Epithelial cell of proximal tubule (primary cell): Measurements from ENCODE around the gene SPDYA. TPM values are rescaled to one million over a fixed set of nuclear protein-coding genes. Genes with fewer than 3 reads are reported as not detected.
"Not testable (repeated sequence)": the region's sequence is repeated elsewhere in the genome, so short reads cannot be mapped to it uniquely, and the experiment has no call there.

Experiments
- DNase-seq: peaks from one replicate; pipeline ENCODE4 v3.0.0-alpha.2; 2011; ENCODE audit warnings: low read depth
- H3K4me3 ChIP-seq: 2 replicates; pipeline ENCODE4 v1.5.1; 2011; ENCODE audit warnings: low read depth, mild to moderate bottlenecking, low read length
- total RNA-seq: library from RNA; depleted of rRNA; stranded (reverse); fragments of >200 nt; gene quantifications from 2 replicates; pipeline ENCODE4 v1.2.3, GENCODE V29; 2015
- TF ChIP-seq, protein P1 (sequence below): conservative IDR thresholded peaks from 2 replicates; pipeline ENCODE4 v1.5.1; 2012; ENCODE audit warnings: low read depth, mild to moderate bottlenecking, low read length

The SPDYA gene
- total RNA-seq, 1 donor from 2014 or later = not detected

DNA sequence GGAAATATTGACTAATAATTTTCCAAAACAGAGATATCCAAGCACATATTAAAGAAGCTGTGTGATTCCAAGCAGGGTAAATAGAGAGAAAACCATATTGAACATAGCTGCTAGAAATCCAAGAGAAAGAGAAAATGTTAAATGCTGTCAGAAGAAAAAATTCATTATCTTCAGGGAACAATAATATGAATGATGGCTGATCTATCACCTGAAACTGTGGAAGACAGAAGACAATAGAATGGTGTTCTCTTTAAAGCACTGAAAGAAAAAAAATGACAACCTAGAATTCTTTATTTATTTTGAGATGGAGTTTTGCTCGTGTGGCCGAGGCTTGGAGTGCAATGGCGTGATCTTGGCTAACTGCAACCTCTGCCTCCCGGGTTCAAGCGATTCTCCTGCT lies 41.7 kb upstream of the SPDYA start:
- TF ChIP-seq, protein P1, sequence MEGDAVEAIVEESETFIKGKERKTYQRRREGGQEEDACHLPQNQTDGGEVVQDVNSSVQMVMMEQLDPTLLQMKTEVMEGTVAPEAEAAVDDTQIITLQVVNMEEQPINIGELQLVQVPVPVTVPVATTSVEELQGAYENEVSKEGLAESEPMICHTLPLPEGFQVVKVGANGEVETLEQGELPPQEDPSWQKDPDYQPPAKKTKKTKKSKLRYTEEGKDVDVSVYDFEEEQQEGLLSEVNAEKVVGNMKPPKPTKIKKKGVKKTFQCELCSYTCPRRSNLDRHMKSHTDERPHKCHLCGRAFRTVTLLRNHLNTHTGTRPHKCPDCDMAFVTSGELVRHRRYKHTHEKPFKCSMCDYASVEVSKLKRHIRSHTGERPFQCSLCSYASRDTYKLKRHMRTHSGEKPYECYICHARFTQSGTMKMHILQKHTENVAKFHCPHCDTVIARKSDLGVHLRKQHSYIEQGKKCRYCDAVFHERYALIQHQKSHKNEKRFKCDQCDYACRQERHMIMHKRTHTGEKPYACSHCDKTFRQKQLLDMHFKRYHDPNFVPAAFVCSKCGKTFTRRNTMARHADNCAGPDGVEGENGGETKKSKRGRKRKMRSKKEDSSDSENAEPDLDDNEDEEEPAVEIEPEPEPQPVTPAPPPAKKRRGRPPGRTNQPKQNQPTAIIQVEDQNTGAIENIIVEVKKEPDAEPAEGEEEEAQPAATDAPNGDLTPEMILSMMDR = no peak
- no peak overlapping the region for H3K4me3 ChIP-seq
- DNase-seq = no peak

DNA sequence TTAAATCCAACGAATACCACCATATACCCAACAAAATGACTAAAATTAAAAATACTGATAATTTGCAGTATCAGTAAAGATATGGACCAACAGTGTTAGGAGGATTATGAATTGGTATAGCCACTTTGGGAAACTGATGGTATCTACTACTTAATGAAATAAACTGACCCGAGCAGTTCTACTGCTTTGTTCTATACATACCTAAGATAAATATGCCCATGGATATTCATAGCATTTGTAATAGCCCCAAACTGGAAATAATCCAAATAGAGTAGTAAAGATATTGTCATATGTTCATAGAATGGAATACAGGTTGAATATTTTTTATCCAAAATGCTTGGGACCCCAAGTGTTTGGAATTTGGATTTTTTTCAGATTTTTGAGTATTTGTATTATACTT lies 38.3 kb upstream of the SPDYA start:
- DNase-seq = no peak
- TF ChIP-seq, protein P1 = no peak

DNA sequence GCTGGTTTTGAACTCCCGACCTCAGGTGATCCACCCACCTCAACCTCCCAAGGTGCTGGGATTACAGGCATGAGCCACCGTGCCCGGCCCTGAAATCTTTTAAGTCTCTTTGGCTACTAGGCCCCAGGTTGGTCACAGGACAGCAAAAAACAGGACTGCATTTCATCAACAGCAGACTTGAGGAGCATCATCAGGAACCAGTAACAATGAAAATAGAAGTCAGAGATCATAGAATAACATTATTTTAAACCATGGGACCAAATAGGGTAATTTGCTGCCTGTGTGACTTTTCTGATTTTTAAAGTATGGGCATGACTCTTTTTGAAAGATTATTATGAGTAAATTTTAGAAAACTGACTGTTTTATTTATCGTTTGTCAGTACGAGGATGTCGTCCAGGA lies 34.2 kb upstream of the SPDYA start:
- TF ChIP-seq, protein P1 = no peak
- no peak overlapping the region for H3K4me3 ChIP-seq
- DNase-seq = no peak

More for the DNA sequence above, 38.3 kb upstream of the SPDYA start:
- no peak overlapping the region for H3K4me3 ChIP-seq

DNA sequence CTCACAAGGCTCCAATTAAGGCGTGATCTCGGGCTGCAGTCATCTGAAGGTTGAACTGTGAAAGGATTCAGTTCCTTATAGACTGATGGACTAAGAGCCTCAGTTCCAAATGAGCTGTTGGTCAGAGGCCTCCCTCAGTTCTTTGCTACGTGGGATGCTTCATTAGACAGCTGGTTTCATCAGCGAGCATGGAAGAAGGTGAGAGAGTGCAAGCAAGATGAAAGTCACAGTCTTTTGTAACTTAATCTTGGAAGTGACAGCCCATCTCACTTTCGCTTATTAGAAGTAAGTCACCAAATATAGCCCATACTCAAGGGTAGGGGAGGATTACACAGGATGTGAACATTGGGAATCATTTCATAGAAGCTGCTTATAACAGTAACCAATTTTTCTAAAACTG lies 32.2 kb upstream of the SPDYA start:
- TF ChIP-seq, protein P1 = no peak
- no peak overlapping the region for H3K4me3 ChIP-seq
- DNase-seq = no peak

DNA sequence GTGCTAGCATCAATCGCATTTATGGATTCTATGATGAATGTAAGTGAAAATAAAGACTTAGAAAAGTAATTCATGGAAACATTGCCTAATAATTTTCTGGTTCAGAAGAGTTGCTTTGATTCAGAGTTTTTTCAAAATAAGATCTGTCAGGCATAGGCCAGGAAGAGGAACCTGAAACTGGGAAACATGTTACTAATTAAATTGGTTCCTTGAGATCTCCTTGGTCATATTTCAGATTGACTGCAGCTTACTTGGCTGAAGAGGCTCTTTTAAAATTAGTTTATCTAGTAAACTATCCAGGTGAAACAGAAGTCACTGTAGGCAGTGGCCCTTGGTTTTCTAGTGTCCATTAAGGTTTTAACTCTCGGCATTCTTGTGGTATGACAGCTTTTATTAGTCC lies 31.6 kb upstream of the SPDYA start:
- DNase-seq = no peak
- TF ChIP-seq, protein P1 = no peak
- no peak overlapping the region for H3K4me3 ChIP-seq

DNA sequence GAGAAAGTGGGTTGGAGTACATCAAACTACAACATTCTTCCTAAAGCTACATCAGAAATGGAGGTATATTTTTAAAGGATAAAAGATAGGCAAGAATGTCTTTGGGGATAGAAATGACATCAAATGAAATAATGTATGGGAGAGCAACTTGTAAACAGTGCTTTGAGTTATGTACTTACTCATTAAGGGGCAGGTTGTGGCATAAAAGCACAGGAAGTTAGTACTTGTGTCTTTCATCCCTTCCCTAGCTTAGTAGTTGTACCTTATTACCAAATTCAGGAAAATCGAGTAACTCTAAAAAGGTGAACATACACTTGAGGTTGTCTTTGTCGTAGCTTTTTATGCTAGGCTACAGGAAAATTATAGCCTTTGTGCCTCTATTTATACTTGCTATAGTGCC lies 30.1 kb upstream of the SPDYA start:
- H3K4me3 ChIP-seq = no peak overlapping the region
- no peak for DNase-seq
- TF ChIP-seq, protein P1 = no peak

DNA sequence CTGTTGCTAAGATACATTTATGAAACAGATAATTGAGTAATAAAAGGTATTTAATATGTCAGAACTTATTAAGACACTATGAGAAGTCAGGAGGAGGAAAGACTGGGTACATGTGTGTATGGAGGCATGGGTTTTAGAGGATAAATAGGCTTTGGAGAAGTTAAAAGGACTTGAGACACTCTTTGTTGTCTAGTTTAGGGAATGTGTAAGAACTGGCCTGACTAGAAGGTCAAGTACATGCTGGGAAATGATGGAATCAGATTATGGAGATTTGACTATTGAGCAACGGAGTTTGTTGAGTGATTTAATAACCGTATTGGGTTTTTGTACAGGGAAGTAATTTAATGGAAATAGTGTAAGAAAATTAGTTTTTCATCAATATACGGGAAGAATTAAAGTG lies 28.2 kb upstream of the SPDYA start:
- TF ChIP-seq, protein P1 = no peak
- no peak for DNase-seq
- no peak overlapping the region for H3K4me3 ChIP-seq

DNA sequence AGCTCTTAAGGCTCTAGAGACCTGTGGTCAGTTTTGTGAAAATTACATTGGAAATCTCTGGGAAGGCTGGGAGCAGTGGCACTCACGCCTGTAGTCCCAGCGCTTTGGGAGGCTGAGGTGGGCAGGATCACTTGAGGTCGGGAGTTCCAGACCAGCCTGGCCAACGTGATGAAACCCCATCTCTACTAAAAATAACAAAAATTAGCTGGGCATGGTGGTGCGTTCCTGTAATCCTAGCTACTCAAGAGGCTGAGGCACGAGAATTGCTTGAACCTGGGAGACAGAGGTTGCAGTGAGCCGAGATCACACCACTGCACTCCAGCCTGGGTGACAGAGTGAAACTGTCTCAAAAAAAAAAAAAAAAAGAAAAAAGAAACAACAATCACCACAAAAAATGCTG lies 26.1 kb upstream of the SPDYA start:
- not testable (repeated sequence) for DNase-seq, H3K4me3 ChIP-seq
